Stomach (tissue), 4 donors: Measurements from ENCODE around the gene DIS3L2.

ENCODE experiments used
- CTCF ChIP-seq, 7 experiments: fragments of 450-650 bp in 4 of 7; fragments of 200-600 bp in 3 of 7; sonication (generic) in 3 of 7; IDR thresholded peaks; one replicate each; pipeline ENCODE4 v1.5.1; 2016 to 2019; ENCODE audit warnings: antibody characterized with exemption in 7 of 7, control low read depth in 2 of 7, mild to moderate bottlenecking in 1 of 7
- POLR2A ChIP-seq, 4 donors: fragments of 450-650 bp; IDR thresholded peaks; one replicate each; pipeline ENCODE4 v1.6.1; 2016; ENCODE audit warnings: antibody characterized with exemption in 4 of 4, control low read depth in 2 of 4, mild to moderate bottlenecking in 1 of 4, moderate library complexity in 1 of 4

- no peak for TF ChIP-seq CTCF (IDR thresholded peaks at IDR 0.05)
- TF ChIP-seq POLR2A (IDR thresholded peaks at IDR 0.05) = no peak
Measured at GRCh38 chr2:231929961-231930592, 31.4 kb upstream of the DIS3L2 start.
